Effector memory CD4-positive, alpha-beta T cell (primary cell): ENCODE data around the gene OR2V1.
"Not testable (repeated sequence)": the region's sequence is repeated elsewhere in the genome, so short reads cannot be mapped to it uniquely, and the experiment has no call there.

Source experiments
- DNase-seq, 3 donors: peaks; one replicate each; pipeline ENCODE4 v3.0.0-alpha.2; 2020
- H3K27ac ChIP-seq: 2 replicates; pipeline ENCODE4 v1.7.0; 2013; ENCODE audit warnings: mild to moderate bottlenecking, low read length, moderate library complexity; ENCODE audit not compliant: insufficient read depth, poor library complexity, severe bottlenecking
- H3K27me3 ChIP-seq: replicated peaks from 2 replicates; pipeline ENCODE4 v1.7.0; 2013; ENCODE audit warnings: mild to moderate bottlenecking, low read length; ENCODE audit not compliant: insufficient read depth, control insufficient read depth, poor library complexity, severe bottlenecking
- H3K36me3 ChIP-seq: 2 replicates; pipeline ENCODE4 v1.7.0; 2013; ENCODE audit warnings: mild to moderate bottlenecking, low read length, moderate library complexity; ENCODE audit not compliant: control insufficient read depth, insufficient read depth
- H3K4me1 ChIP-seq: 2 replicates; pipeline ENCODE4 v1.7.0; 2013; ENCODE audit warnings: low read length, mild to moderate bottlenecking; ENCODE audit not compliant: control insufficient read depth, insufficient read depth, poor library complexity, severe bottlenecking
- H3K4me3 ChIP-seq: 2 replicates; pipeline ENCODE4 v1.7.0; 2013; ENCODE audit warnings: low read length, low read depth, mild to moderate bottlenecking; ENCODE audit not compliant: insufficient read depth, poor library complexity, severe bottlenecking
- H3K9me3 ChIP-seq: 2 replicates; pipeline ENCODE4 v1.7.0; 2013; ENCODE audit warnings: mild to moderate bottlenecking, low read length, moderate library complexity; ENCODE audit not compliant: control insufficient read depth

OR2V1 gene

DNA sequence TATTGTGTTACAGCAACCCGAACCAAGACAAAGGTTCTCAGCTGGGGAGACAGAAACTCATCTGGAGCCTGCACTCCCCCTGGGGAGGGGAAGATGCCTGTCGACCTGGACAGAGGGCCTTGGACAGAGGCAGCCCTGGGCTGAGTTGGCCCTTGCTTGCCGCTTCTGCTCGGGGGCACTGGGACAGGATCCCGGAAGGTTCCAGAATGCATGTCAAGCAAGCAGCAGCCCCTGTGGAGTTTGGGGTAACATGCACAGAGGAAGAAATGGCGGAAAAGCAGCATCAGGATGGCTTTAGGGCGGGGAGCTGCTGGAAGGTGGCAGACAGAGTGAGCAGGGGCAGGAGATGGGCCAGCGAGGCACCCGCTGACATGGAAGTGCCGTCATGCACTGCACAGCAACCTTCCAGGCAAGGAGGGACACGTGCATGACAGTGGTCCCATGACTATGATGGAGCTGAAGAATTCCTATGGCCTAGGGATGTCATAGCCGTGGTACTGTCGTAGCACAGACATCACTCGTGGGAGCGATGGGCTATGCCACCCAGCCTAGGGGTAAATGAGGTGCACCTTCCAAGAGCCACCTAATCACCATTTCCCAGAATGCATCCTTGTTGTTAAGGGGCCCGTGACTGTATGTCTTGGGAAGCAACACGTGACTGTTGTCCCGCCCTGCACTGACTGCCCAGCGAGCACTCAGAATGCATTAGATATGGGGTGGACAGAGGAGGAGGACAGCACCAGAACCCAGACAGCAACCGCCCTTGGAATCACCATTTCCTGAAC, 26.2 kb downstream of the OR2V1 start:
- H3K4me1 ChIP-seq, H3K9me3 ChIP-seq, H3K27ac ChIP-seq, H3K36me3 ChIP-seq, DNase-seq, H3K4me3 ChIP-seq: not testable (repeated sequence)
- peaks cover 15% of the 10 kb centered on the region for H3K27me3 ChIP-seq

- not testable (repeated sequence) for H3K4me1 ChIP-seq, DNase-seq, H3K36me3 ChIP-seq, H3K27ac ChIP-seq, H3K9me3 ChIP-seq, H3K4me3 ChIP-seq
- peaks cover 20% of the 10 kb centered on the region for H3K27me3 ChIP-seq
These were observed 26.8 kb downstream of the OR2V1 start for GRCh38 chr5:181104259-181104568.

DNA sequence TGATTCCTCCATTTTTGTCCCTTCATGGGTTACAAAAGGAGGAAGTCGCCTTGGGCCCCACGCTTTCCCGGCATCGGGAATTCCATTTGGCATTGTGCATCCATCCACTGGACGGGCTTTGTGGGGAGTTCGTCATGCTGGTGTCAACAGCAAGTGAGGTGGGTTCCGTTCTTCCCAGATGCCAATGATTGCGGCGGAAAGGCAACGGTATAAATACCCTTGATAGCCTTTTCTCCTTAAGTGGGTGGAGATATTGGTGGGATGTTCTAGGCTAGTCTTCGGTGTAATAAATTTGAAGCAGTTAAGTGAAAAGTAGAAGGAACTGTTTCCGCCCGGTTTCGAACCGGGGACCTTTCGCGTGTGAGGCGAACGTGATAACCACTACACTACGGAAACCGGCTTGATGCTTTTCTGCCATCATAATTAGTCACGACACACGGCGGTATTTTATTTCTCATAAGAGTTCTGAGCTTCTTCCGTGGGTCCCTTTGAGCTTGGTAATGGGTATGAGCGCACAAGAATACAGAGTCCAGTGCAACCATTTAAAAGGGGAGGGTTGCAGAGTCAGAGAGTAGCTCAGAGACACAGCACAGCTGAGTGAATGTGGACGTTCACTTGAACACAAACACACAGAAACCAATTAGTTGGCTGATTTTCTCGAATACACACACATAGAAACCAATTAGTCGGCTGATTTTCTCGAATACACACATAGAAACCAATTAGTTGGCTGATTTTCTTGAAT, 28.9 kb downstream of the OR2V1 start:
- not testable (repeated sequence) for H3K4me1 ChIP-seq, DNase-seq, H3K4me3 ChIP-seq, H3K9me3 ChIP-seq, H3K27ac ChIP-seq, H3K36me3 ChIP-seq
- H3K27me3 ChIP-seq: peaks cover 19% of the 10 kb centered on the region

GRCh38 chr5:181101030-181101641, 29.8 kb downstream of the OR2V1 start:
- H3K4me3 ChIP-seq, H3K27ac ChIP-seq, H3K9me3 ChIP-seq, DNase-seq, H3K4me1 ChIP-seq, H3K36me3 ChIP-seq: not testable (repeated sequence)
- H3K27me3 ChIP-seq: peaks cover 18% of the 10 kb centered on the region

GRCh38 chr5:181100121-181100875, 30.7 kb downstream of the OR2V1 start:
- Histone ChIP-seq H3K27me3 (peaks cover 18% of the 10 kb centered on the region), H3K4me3 (no peak overlapping the region), H3K4me1 (peaks cover 4% of the 10 kb centered on the region), H3K27ac (no peak overlapping the region), H3K9me3 (no peaks in the 10 kb centered on the region), H3K36me3 (no peaks in the 10 kb centered on the region)
- DNase-seq: no peak

DNA sequence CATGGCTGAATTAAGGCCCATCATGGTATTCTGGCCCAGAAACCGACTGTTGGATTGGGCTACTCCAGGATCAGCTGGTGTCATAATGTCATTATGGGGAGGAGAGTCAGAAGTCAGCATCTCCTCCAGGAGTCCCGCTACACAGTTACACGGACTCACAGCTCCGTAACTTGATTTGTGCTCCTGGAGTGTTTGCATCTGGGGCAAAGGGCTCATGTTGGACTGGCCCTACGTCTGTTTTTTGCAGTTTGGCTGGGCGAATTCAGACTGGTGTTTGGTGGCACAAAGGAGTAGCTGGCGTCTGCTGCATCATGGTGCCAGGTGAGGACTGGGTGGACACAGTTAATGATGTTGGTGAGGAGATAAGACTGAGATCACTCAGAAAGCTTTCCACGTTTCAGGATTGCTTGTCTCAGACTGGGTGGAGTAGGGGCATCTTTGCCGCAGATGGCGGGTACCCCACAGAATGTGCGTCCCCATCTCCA, 31.3 kb downstream of the OR2V1 start:
- Histone ChIP-seq H3K27me3 (peaks cover 18% of the 10 kb centered on the region), H3K9me3 (no peaks in the 10 kb centered on the region), H3K4me1 (peaks cover 4% of the 10 kb centered on the region), H3K27ac (no peak overlapping the region), H3K4me3 (no peak overlapping the region), H3K36me3 (no peaks in the 10 kb centered on the region)
- no peak for DNase-seq

DNA sequence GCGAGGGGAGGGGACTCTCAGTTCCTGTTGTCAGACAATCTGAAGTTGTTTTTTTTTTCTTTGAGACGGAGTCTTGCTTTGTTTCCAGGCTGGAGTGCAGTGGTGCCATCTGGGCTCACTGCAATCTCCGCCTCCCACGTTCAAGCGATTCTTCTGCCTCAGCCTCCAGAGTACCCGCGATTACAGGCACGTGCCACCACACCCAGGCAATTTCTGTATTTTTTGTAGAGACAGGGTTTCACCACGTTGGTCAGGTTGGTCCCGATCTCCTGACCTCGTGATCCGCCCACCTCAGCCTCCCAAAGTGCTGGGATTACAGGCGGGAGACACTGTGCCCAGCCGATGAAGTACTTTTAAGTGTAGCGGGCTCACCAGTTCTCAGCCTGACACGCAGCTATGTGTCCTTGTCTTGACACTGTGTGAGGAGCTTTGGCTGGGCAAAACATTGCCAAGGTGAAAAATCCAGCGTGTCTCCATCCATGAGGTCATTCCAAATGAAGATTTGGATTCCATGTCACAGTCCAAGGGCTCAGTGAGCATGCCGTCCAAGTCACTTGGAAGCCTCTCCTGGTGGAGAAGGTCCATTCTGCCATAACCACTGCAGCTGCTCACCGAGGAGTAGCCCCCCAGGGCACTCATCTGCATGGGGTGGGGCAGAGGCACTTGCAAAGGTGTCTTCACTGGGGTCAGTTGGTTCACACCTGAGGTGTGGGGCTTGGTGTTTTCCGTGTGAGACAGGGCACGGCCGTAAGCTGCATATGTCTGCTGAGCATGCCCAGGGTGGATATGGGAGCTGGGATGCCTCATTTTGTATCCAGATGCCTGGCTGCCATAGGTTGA, 32.0 kb downstream of the OR2V1 start:
- Histone ChIP-seq H3K27ac (no peak overlapping the region), H3K27me3 (peaks cover 16% of the 10 kb centered on the region), H3K36me3 (no peaks in the 10 kb centered on the region), H3K4me3 (no peak overlapping the region), H3K9me3 (no peaks in the 10 kb centered on the region), H3K4me1 (peaks cover under 1% of the 10 kb centered on the region)
- DNase-seq: no peak

GRCh38 chr5:181097759-181098491, 33.0 kb downstream of the OR2V1 start:
- H3K9me3 ChIP-seq, DNase-seq, H3K4me3 ChIP-seq, H3K36me3 ChIP-seq, H3K4me1 ChIP-seq, H3K27ac ChIP-seq: not testable (repeated sequence)
- H3K27me3 ChIP-seq: peaks cover 16% of the 10 kb centered on the region

DNA sequence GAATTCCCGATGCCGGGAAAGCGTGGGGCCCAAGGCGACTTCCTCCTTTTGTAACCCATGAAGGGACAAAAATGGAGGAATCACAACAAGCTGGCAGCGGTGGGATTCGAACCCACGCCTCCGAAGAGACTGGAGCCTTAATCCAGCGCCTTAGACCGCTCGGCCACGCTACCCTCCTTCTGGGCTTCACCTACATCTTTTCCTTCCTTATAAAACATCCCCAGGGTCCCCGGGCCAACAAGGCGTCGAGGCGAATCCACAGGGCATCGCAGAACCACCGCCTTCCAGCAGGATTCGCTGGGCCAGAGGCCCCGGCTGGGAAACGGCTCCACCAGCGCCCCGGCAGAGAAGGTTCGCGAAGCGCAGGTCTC, 33.6 kb downstream of the OR2V1 start:
- not testable (repeated sequence) for H3K36me3 ChIP-seq, DNase-seq, H3K27ac ChIP-seq, H3K4me3 ChIP-seq, H3K4me1 ChIP-seq, H3K9me3 ChIP-seq
- H3K27me3 ChIP-seq: peaks cover 16% of the 10 kb centered on the region
